ENCODE results near the gene CBFA2T3. TPM values are rescaled to one million over a fixed set of nuclear protein-coding genes. Genes with fewer than 3 reads are reported as not detected.

Gene CBFA2T3
- total RNA-seq, 6 experiments from 2014 or later = 2.5 to 9.8 (median 4.2) TPM

DNA sequence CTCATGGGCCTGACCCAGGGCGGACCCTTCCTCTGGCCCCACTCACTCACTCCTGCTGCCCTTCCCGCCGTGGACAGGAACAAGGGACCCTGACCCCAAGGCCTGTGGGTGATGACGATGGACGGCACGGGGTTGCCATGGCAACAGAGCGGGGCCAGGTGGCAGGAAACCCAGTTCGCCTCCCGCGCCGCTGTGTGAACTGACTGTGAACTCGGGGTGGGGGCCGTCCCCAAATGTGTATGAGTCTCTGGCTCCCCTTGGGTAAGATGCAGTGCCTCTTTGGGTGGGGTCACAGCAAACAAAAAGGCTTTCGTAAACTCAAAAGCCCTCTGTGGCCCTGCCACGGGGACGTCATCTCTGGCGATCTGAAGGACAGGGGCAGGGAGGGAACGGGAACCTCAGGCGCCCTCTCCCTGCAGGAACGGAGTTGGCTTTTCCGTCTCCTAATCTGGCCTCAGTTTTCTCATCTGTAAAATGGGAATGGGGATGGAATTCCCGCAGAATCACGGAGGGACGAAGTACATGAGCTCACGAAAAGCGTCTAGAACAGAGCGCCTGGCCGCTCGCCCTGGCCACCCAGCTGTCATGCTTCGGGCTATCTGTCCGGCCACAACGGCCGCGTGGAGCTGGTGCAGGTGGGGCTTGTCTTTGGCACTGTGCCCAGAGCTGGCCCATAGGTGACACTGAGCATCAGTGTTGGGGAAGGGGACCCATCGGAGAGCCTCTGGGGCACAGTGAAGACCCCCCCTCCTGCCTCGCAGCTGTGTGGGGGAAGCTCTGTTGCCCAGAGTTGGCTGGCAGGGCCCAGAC is 65.7 kb downstream of the CBFA2T3 start:
- no peak for DNase-seq
- WGBS (ENCODE audit: insufficient coverage, low coverage, low lambda C conversion rate, missing lambda C conversion rate) = 61% methylated on average over 22 of the region's 36 CpGs
- no peak for ATAC-seq
- H3K36me3 ChIP-seq = no peaks in the 10 kb centered on the region
- TF ChIP-seq POLR2A (IDR thresholded peaks at IDR 0.05) = no peak
- no peaks in the 10 kb centered on the region for H3K9me3 ChIP-seq
- no peak overlapping the region for H3K4me3 ChIP-seq
- no peaks in the 10 kb centered on the region for H3K27me3 ChIP-seq
- intact Hi-C loops (cut with DNase I) = loop anchor here in 1 of 2 donors (10.0 kb wide), 1 partner anchor 153 kb away; no protein-coding TSS in a partner anchor
- H3K4me1 ChIP-seq = no peaks in the 10 kb centered on the region
- no peak overlapping the region for H3K27ac ChIP-seq

DNA sequence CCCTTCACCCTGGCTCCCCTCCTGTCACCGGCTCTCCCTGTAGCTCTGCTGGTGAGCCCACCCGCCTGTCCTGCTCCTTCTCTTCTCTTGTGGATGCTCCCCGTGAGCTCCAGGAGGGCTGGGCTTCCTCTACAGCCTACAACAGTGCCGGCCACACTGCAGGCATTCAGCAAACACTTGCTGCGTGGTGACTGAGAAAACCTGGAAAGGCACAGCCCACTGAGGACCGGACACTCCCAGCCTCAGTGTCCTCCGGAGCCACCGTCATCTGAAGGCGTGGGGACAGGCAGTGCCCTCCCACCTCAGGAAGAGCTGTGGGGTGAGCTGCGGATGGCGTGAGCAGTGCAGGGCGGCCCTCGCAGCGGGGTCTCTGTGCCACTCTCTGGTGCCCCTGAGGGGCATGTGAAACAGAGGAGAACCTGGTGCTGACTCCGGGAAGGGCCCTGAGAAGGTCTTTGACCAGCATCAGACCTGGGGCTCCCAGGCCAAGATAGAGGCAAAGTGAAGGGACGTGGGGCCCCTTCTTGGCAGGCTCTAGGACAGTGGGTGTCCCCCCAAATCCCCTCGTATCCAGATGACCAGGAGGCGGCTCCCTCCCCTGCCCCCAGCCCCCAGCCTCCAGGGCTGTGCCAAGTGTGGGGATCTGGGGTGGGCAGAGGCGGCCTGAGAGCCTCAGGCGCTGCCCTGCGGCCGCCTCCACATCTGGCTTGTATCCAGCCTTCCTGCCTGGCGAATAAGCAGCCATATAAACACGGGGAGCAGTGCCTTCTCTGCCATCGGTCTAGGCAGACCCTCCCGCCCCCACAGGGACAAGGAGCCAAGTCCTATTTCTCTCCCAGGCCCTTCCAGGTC is 66.5 kb downstream of the CBFA2T3 start:
- TF ChIP-seq, protein P1, sequence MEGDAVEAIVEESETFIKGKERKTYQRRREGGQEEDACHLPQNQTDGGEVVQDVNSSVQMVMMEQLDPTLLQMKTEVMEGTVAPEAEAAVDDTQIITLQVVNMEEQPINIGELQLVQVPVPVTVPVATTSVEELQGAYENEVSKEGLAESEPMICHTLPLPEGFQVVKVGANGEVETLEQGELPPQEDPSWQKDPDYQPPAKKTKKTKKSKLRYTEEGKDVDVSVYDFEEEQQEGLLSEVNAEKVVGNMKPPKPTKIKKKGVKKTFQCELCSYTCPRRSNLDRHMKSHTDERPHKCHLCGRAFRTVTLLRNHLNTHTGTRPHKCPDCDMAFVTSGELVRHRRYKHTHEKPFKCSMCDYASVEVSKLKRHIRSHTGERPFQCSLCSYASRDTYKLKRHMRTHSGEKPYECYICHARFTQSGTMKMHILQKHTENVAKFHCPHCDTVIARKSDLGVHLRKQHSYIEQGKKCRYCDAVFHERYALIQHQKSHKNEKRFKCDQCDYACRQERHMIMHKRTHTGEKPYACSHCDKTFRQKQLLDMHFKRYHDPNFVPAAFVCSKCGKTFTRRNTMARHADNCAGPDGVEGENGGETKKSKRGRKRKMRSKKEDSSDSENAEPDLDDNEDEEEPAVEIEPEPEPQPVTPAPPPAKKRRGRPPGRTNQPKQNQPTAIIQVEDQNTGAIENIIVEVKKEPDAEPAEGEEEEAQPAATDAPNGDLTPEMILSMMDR (IDR thresholded peaks at IDR 0.05) = no peak
- TF ChIP-seq POLR2A (IDR thresholded peaks at IDR 0.05) = no peak
- WGBS (ENCODE audit: insufficient coverage, low coverage, low lambda C conversion rate, missing lambda C conversion rate) = 61% methylated on average over 6 of the region's 26 CpGs
- Histone ChIP-seq H3K36me3 (no peaks in the 10 kb centered on the region), H3K4me3 (no peak overlapping the region), H3K4me1 (no peaks in the 10 kb centered on the region), H3K9me3 (no peaks in the 10 kb centered on the region), H3K27me3 (no peaks in the 10 kb centered on the region), H3K27ac (no peak overlapping the region)
- DNase-seq (no peak), ATAC-seq (no peak)
- intact Hi-C loops (cut with DNase I) = loop anchor here in 1 of 2 donors (10.0 kb wide), 1 partner anchor 154 kb away; no protein-coding TSS in a partner anchor

DNA sequence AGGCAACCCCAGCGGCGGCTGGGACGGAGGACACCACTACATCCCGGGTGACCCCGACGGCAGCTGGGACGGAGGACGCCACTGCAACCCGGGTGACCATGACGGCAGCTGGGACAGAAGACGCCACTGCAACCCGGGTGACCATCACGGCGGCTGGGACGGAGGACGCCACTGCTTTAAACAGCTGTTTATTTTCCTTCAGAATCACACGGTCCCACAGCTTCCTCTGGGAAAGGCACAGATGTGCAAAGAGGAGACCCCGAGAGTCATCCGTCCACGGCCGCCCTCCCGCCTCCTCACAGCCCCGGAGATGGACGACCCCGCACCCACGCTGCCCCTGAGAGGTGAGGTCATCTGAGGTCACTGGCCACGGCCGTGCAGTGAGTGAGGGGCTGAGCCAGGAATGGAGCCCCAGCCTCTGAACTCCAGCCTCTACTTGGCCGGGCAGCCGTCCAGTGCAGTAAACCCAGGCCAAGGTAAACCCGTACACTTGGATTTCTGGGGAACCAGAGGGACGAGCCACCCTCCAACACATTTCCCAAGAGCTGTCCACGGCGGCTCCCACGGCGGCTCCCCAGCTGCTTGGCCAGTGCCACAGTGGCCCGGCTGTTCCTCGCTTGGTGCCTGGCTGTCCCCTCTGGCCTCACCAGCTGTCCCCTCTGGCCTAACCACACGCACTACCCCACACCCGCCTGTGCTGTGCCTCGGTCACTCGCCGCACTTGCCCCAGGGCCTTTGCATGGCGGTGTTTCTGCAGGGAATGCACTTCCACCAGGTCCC is 67.4 kb downstream of the CBFA2T3 start:
- Histone ChIP-seq H3K27me3 (no peaks in the 10 kb centered on the region), H3K9me3 (no peaks in the 10 kb centered on the region), H3K27ac (no peak overlapping the region), H3K4me1 (no peaks in the 10 kb centered on the region), H3K36me3 (no peaks in the 10 kb centered on the region), H3K4me3 (no peak overlapping the region)
- WGBS (ENCODE audit: insufficient coverage, low coverage, low lambda C conversion rate, missing lambda C conversion rate) = 65% methylated on average over 14 of the region's 44 CpGs
- TF ChIP-seq POLR2A (IDR thresholded peaks at IDR 0.05) = no peak
- TF ChIP-seq, protein P1 (IDR thresholded peaks at IDR 0.05) = no peak
- DNase-seq = no peak
- intact Hi-C loops (cut with DNase I) = loop anchor here in 1 of 2 donors (10.0 kb wide), 1 partner anchor 155 kb away; no protein-coding TSS in a partner anchor
- no peak for ATAC-seq

DNA sequence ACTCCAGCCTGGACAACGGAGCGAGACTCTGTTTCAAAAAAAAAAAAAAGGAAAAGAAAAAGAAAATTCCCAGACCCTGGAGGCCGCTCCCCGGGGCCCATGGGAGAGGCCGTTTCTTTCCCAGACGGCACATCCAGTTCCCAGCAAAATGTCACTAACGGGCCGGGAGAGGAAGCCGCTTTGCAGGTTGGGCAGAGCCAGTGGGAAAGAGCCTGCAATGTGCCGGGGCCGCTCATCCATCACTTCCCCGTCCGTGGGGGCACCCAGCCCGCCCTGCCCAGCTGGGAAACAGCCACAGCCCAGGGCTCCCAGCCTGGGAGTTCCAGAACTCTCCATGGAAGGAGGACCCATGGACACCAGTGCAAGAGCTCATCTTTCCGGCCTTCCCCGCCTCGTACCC is 68.7 kb downstream of the CBFA2T3 start:
- H3K9me3 ChIP-seq = no peaks in the 10 kb centered on the region
- no peak for DNase-seq
- ATAC-seq = no peak
- no peak overlapping the region for H3K4me3 ChIP-seq
- no peaks in the 10 kb centered on the region for H3K36me3 ChIP-seq
- WGBS (ENCODE audit: insufficient coverage, low coverage, low lambda C conversion rate, missing lambda C conversion rate) = 84% methylated on average over 11 of the region's 17 CpGs
- H3K27me3 ChIP-seq = no peaks in the 10 kb centered on the region
- intact Hi-C loops (cut with DNase I) = no loop called here
- H3K4me1 ChIP-seq = no peaks in the 10 kb centered on the region
- no peak overlapping the region for H3K27ac ChIP-seq
- TF ChIP-seq POLR2A (IDR thresholded peaks at IDR 0.05) = no peak
- TF ChIP-seq, protein P1 (IDR thresholded peaks at IDR 0.05) = no peak
